Breast epithelium (tissue), 4 donors: ENCODE data around the gene ARHGAP8. TPM values are rescaled to one million over a fixed set of nuclear protein-coding genes. Genes with fewer than 3 reads are reported as not detected.
A peak's percentile ranks its signal among the peaks of the same experiment; 100 is the strongest.

Experiments used
- DNase-seq, 2 donors: peaks; one replicate each; pipeline ENCODE4 v3.0.0-alpha.2; 2019; ENCODE audit warnings: low spot score in 2 of 2
- H3K27ac ChIP-seq, 2 donors: fragments of 200-600 bp; sonication (generic) in 1 of 2; one replicate each; pipeline ENCODE4 v1.5.1; 2016 to 2019; ENCODE audit warnings: mild to moderate bottlenecking in 1 of 2
- H3K27me3 ChIP-seq, 2 donors: fragments of 200-600 bp; sonication (generic) in 1 of 2; one replicate each; pipeline versions ENCODE4 v1.5.1 to v1.6.0; 2017 to 2019; ENCODE audit warnings: control low read depth in 1 of 2, mild to moderate bottlenecking in 1 of 2
- H3K36me3 ChIP-seq: fragments of 200-600 bp; one replicate; pipeline ENCODE4 v1.5.1; 2019
- H3K4me1 ChIP-seq, 2 donors: fragments of 200-600 bp; sonication (generic); one replicate each; pipeline ENCODE4 v1.5.1; 2016 to 2019; ENCODE audit warnings: control low read depth in 1 of 2
- H3K4me3 ChIP-seq, 3 donors: fragments of 200-600 bp; sonication (generic); 1 replicate in 2 of 3; 2 replicates in 1 of 3; pipeline ENCODE4 v1.5.1; 2016 to 2019; ENCODE audit warnings: mild to moderate bottlenecking in 3 of 3, moderate library complexity in 2 of 3
- H3K9me3 ChIP-seq, 2 donors: fragments of 200-600 bp; sonication (generic) in 1 of 2; one replicate each; pipeline ENCODE4 v1.5.1; 2016 to 2019; ENCODE audit warnings: control low read depth in 1 of 2
- POLR2A ChIP-seq: fragments of 450-650 bp; IDR thresholded peaks from one replicate; pipeline ENCODE4 v1.6.1; 2016; ENCODE audit warnings: antibody characterized with exemption, mild to moderate bottlenecking, moderate library complexity
- POLR2AphosphoS5 ChIP-seq, 3 donors: sonication (generic); formaldehyde crosslinking; IDR thresholded peaks; one replicate each; pipeline ENCODE4 v1.6.1; 2017; ENCODE audit warnings: antibody characterized with exemption in 3 of 3
- intact Hi-C: fragments of 100-400 bp; cut with DNase I; formaldehyde crosslinking; loops from one replicate; pipeline ENCODE4 v1.15.1; 2023; ENCODE audit warnings: low total_unique reads
- total RNA-seq, 3 donors: library from RNA; depleted of rRNA; stranded (reverse); fragments of >200 nt; gene quantifications; one replicate each; pipeline ENCODE4 v1.1.0, GENCODE V29; 2016
- TF ChIP-seq, protein P1 (sequence below), 3 donors: fragments of 450-650 bp; IDR thresholded peaks; one replicate each; pipeline ENCODE4 v1.5.1; 2016 to 2017; ENCODE audit warnings: antibody characterized with exemption in 3 of 3, mild to moderate bottlenecking in 3 of 3, moderate library complexity in 3 of 3

The ARHGAP8 gene
- total RNA-seq, 3 donors from 2014 or later: 9.8 to 39.4 (median 32.4) TPM

DNA sequence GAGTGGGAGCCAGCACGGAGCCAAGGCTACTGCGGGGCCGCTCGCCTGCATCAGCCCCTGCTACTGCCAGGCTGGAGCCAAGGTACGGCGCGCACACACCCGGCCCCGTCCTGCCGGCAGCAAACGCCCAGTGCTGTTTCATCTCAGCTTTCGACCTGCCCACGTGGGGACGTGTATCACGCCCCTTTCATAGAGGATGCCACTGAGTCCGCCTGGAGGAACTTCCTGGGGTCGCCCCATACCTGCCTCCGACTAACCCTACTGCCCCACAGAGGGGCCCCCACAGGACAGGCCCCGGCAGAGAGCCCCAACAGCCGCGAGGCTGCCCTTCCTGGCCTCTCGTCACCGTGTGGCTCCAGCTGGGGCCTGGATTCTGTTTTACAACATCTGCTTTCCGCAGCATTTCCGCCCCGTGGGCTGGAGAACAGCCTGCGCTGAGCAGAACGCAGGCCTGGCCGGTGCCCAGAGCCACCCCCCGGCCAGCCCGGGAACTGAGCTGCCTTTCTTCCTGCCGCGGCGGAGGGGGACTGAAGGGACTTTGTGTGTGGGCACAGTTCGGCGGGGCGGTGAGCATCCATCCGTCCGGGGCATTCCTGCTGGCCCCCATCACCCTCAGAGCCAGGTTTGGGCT lies 22.9 kb upstream of the ARHGAP8 start:
- DNase-seq: no peak
- Histone ChIP-seq H3K4me3 (peak overlapping the region in 2 of 3 donors; percentile 30 to 57), H3K9me3 (no peaks in the 10 kb centered on the region), H3K27ac (peak overlapping the region; percentile 49 to 91), H3K36me3 (no peaks in the 10 kb centered on the region), H3K4me1 (peaks cover 14 to 18% of the 10 kb centered on the region in 2 donors), H3K27me3 (no peaks in the 10 kb centered on the region)
- intact Hi-C loops: no loop called here
- TF ChIP-seq, protein P1, sequence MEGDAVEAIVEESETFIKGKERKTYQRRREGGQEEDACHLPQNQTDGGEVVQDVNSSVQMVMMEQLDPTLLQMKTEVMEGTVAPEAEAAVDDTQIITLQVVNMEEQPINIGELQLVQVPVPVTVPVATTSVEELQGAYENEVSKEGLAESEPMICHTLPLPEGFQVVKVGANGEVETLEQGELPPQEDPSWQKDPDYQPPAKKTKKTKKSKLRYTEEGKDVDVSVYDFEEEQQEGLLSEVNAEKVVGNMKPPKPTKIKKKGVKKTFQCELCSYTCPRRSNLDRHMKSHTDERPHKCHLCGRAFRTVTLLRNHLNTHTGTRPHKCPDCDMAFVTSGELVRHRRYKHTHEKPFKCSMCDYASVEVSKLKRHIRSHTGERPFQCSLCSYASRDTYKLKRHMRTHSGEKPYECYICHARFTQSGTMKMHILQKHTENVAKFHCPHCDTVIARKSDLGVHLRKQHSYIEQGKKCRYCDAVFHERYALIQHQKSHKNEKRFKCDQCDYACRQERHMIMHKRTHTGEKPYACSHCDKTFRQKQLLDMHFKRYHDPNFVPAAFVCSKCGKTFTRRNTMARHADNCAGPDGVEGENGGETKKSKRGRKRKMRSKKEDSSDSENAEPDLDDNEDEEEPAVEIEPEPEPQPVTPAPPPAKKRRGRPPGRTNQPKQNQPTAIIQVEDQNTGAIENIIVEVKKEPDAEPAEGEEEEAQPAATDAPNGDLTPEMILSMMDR (IDR thresholded peaks at IDR 0.05): peak in 2 of 3 donors; percentile 13 to 24
- TF ChIP-seq POLR2A (no peak), POLR2AphosphoS5 (IDR thresholded peaks at IDR 0.05) (peak in 1 of 3 donors; percentile 23)

DNA sequence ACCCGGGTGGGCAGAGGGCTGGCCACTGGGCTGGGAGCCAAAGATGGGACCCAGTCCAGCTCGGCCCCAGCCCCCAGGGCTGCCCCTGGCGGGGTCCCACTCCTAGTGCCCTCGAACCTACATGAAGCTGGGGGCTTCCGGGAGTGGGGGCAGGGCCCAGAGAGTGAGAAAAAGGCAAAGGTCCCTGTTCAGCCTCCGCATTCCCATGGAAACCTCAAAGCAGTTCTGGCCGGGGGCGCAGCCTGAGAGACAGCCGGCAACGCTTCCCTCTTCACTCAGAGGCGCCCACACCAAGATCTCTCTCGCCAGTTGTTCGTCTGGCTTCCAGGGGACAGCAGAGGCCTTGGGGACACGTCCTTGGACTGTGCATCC lies 22.4 kb upstream of the ARHGAP8 start:
- intact Hi-C loops: no loop called here
- peak overlapping the region; percentile 49 to 91 for H3K27ac ChIP-seq
- peak overlapping the region in 1 of 3 donors; percentile 57 for H3K4me3 ChIP-seq
- H3K9me3 ChIP-seq: no peaks in the 10 kb centered on the region
- H3K27me3 ChIP-seq: no peaks in the 10 kb centered on the region
- no peaks in the 10 kb centered on the region for H3K36me3 ChIP-seq
- H3K4me1 ChIP-seq: peaks cover 14 to 18% of the 10 kb centered on the region in 2 donors
- no peak for TF ChIP-seq POLR2A
- DNase-seq: no peak

DNA sequence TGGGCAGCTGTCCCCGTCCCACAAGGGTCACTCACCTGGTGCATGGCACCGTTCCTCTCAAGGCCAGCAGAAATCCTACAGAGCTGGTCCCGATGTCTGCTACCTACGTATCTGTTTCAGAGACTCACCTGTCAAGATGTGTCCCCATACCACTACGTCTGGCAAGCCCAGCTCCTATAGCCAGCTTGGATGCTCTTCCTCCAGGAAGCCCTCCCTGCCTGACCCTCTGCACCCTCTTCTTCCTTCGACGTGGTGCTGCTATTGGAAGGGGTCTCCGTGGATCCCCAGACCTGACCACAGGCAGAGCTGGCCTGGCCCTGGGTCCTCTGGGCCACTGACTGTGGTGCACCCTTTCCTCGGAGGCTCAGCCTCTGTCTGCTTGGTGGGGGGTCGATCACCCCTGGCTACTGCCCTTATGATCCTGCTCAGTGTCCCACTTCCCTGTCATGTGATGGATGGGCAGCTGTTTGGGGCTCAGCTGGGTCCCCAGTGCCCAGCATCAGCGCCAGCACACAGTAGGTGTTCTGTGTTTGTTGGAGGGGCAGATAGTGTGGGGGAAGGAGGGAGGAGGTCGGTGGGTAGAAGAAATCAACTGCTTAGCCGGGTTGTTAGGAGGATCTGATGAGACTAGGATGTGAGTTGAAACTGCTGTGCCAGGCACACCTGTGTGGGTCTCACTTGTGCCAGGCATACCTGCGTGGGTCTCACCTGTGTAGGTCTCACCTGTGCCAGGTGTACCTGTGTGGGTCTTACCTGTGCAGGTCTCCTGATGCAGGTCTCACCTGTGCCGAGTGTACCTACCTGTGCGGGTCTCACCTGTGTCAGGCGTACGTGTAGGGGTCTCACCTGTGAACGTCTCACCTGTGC lies 21.7 kb upstream of the ARHGAP8 start:
- no peaks in the 10 kb centered on the region for H3K36me3 ChIP-seq
- peak overlapping the region; percentile 49 to 91 for H3K27ac ChIP-seq
- TF ChIP-seq, protein P1 (IDR thresholded peaks at IDR 0.05): no peak
- TF ChIP-seq POLR2AphosphoS5 (IDR thresholded peaks at IDR 0.05) (no peak), POLR2A (no peak)
- H3K9me3 ChIP-seq: no peaks in the 10 kb centered on the region
- peaks cover 14 to 18% of the 10 kb centered on the region in 2 donors for H3K4me1 ChIP-seq
- intact Hi-C loops: no loop called here
- H3K27me3 ChIP-seq: no peaks in the 10 kb centered on the region
- no peak for DNase-seq
- H3K4me3 ChIP-seq: no peak overlapping the region

DNA sequence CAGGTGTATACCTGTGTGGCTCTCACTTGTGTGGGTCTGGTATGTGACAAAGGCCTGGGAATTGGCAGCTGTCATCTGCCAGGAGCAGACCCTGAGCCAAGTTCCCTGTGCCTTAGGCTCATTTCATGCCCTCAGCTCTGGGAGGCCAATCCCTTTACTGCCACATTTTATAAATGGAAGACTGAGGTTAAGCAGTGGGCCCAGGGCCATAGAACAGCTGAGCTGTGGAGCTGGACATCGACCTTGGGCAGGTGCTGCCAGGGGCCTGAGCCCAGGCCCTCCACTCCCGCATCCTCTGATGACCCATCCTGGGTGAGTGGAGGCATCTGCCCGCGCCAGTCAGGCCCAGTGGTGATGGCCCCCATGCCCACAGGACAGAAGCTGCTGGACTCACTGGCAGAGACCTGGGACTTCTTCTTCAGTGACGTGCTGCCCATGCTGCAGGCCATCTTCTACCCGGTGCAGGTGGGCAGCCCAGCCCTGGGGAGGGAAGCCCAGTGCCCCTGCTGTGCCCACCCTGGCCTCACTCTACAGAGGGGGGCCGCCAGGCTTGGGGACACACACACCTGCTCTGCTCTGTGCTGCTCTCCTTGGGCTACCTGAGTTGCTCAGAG lies 20.9 kb upstream of the ARHGAP8 start:
- intact Hi-C loops: no loop called here
- TF ChIP-seq POLR2A: no peak
- TF ChIP-seq POLR2AphosphoS5 (IDR thresholded peaks at IDR 0.05): no peak
- TF ChIP-seq, protein P1 (IDR thresholded peaks at IDR 0.05): no peak
- peaks cover 14 to 18% of the 10 kb centered on the region in 2 donors for H3K4me1 ChIP-seq
- peak in 1 of 2 donors; percentile 51 for DNase-seq
- no peaks in the 10 kb centered on the region for H3K9me3 ChIP-seq
- no peaks in the 10 kb centered on the region for H3K36me3 ChIP-seq
- no peak overlapping the region for H3K4me3 ChIP-seq
- H3K27ac ChIP-seq: peak overlapping the region; percentile 19 to 36
- H3K27me3 ChIP-seq: no peaks in the 10 kb centered on the region

DNA sequence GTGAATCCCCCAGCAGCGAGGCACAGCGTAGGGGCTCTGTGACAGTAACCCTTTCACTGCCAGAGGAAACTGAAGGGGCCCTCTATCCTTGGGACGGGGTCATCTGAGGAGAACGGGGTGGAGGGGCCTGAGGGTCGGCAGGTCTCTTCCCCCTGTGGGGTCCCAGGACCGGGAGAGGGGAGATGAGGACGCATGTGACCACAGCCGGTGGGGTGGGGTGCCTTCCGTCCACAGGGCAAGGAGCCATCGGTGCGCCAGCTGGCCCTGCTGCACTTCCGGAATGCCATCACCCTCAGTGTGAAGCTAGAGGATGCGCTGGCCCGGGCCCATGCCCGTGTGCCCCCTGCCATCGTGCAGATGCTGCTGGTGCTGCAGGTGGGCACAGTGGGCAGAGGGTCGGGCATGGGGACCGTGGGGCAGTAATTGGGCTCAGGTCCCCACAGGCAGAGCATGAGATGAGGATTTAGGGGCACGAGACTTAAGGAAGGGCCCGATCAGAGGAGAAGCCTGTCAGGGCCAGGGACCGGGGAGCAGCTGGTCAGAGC lies 20.3 kb upstream of the ARHGAP8 start:
- Histone ChIP-seq H3K4me3 (no peak overlapping the region), H3K9me3 (no peaks in the 10 kb centered on the region), H3K4me1 (peaks cover 14 to 18% of the 10 kb centered on the region in 2 donors), H3K27ac (peak overlapping the region in 1 of 2 donors; percentile 19), H3K27me3 (no peaks in the 10 kb centered on the region), H3K36me3 (no peaks in the 10 kb centered on the region)
- TF ChIP-seq POLR2AphosphoS5 (IDR thresholded peaks at IDR 0.05) (no peak), POLR2A (no peak)
- TF ChIP-seq, protein P1 (IDR thresholded peaks at IDR 0.05): no peak
- intact Hi-C loops: no loop called here
- no peak for DNase-seq
